Neuronal stem cell (in vitro differentiated cells): ENCODE results near the gene METTL9.

ENCODE experiments used
- DNase-seq: peaks from one replicate; pipeline ENCODE4 v3.0.0-alpha.2; 2013; ENCODE audit warnings: low spot score
- H2AFZ ChIP-seq: one replicate; pipeline ENCODE4 v1.6.1; 2013; ENCODE audit warnings: mild to moderate bottlenecking, low read length, inconsistent platforms
- H2AK5ac ChIP-seq: 2 replicates; pipeline ENCODE4 v1.6.1; 2013; ENCODE audit warnings: low read depth, mild to moderate bottlenecking, inconsistent platforms, low read length, moderate library complexity, mixed read lengths
- H2BK120ac ChIP-seq: 2 replicates; pipeline ENCODE4 v1.6.1; 2013; ENCODE audit warnings: low read depth, mild to moderate bottlenecking, inconsistent platforms, low read length, moderate library complexity, mixed read lengths
- H2BK12ac ChIP-seq: one replicate; pipeline ENCODE4 v1.6.1; 2013; ENCODE audit warnings: low read length, inconsistent platforms
- H2BK15ac ChIP-seq: 2 replicates; pipeline ENCODE4 v1.6.1; 2013; ENCODE audit warnings: mild to moderate bottlenecking, low read length, inconsistent platforms, mixed read lengths
- H2BK5ac ChIP-seq: one replicate; pipeline ENCODE4 v1.6.1; 2013; ENCODE audit warnings: inconsistent platforms, mild to moderate bottlenecking, low read length, moderate library complexity
- H3K14ac ChIP-seq: one replicate; pipeline ENCODE4 v1.6.1; 2013; ENCODE audit warnings: low read length, inconsistent platforms
- H3K18ac ChIP-seq: 2 replicates; pipeline ENCODE4 v1.6.1; 2013; ENCODE audit warnings: low read length, inconsistent platforms
- H3K23ac ChIP-seq: 2 replicates; pipeline ENCODE4 v1.6.1; 2013; ENCODE audit warnings: low read depth, mild to moderate bottlenecking, mixed read lengths, low read length, inconsistent platforms; ENCODE audit not compliant: poor library complexity
- H3K27ac ChIP-seq: replicated peaks from 3 replicates; pipeline ENCODE4 v1.5.1; 2013; ENCODE audit warnings: low read length, inconsistent platforms
- H3K27me3 ChIP-seq, 3 experiments: 2 replicates each; pipeline ENCODE4 v1.6.1; 2013; ENCODE audit warnings: low read length in 3 of 3, mild to moderate bottlenecking in 2 of 3, inconsistent platforms in 1 of 3, low read depth in 1 of 3, mixed read lengths in 1 of 3, moderate library complexity in 1 of 3; ENCODE audit not compliant: control insufficient read depth in 3 of 3, insufficient read depth in 3 of 3
- H3K36me3 ChIP-seq, 2 donors: replicated peaks in 1 of 2; 2 replicates each; pipeline ENCODE4 v1.6.1; 2013; ENCODE audit warnings: low read length in 2 of 2; ENCODE audit not compliant: control insufficient read depth in 2 of 2, insufficient read depth in 2 of 2
- H3K4ac ChIP-seq: 2 replicates; pipeline ENCODE4 v1.6.1; 2013; ENCODE audit warnings: inconsistent platforms, mild to moderate bottlenecking, low read length, moderate library complexity
- H3K4me1 ChIP-seq, 2 donors: 1 replicate in 1 of 2; 2 replicates in 1 of 2; pipeline ENCODE4 v1.6.1; 2013; ENCODE audit warnings: low read length in 2 of 2, low read depth in 1 of 2; ENCODE audit not compliant: control insufficient read depth in 2 of 2, insufficient read depth in 1 of 2
- H3K4me2 ChIP-seq: one replicate; pipeline ENCODE4 v1.6.1; 2013; ENCODE audit warnings: mild to moderate bottlenecking, low read length, inconsistent platforms; ENCODE audit not compliant: insufficient read depth, poor library complexity, severe bottlenecking
- H3K4me3 ChIP-seq, 2 donors: 2 replicates each; pipeline ENCODE4 v1.5.1; 2013; ENCODE audit warnings: low read length in 2 of 2, mild to moderate bottlenecking in 2 of 2, inconsistent platforms in 1 of 2, moderate library complexity in 1 of 2
- H3K79me1 ChIP-seq: one replicate; pipeline ENCODE4 v1.6.1; 2013; ENCODE audit warnings: low read depth, mild to moderate bottlenecking, inconsistent platforms, low read length, moderate library complexity
- H3K9ac ChIP-seq: one replicate; pipeline ENCODE4 v1.6.1; 2013; ENCODE audit warnings: mild to moderate bottlenecking, low read depth, low read length, inconsistent platforms; ENCODE audit not compliant: poor library complexity
- H3K9me3 ChIP-seq, 2 donors: replicated peaks in 1 of 2; 2 replicates each; pipeline versions ENCODE3 to v1.6.1; 2013; ENCODE audit warnings: low read length in 2 of 2, mild to moderate bottlenecking in 2 of 2, inconsistent platforms in 1 of 2, low read depth in 1 of 2, mixed read lengths in 1 of 2, moderate library complexity in 1 of 2; ENCODE audit not compliant: control insufficient read depth in 2 of 2, insufficient read depth in 1 of 2
- H4K8ac ChIP-seq: one replicate; pipeline ENCODE4 v1.6.1; 2013; ENCODE audit warnings: low read depth, mild to moderate bottlenecking, inconsistent platforms, low read length, moderate library complexity
- H4K91ac ChIP-seq: one replicate; pipeline ENCODE4 v1.6.1; 2013; ENCODE audit warnings: low read length, low read depth, mild to moderate bottlenecking, inconsistent platforms; ENCODE audit not compliant: poor library complexity
- WGBS, 2 donors: extraction: QIAGEN DNeasy Blood & Tissue Kit; methylation state at CpG; one replicate each; pipeline ENCODE4 v1.1.7; 2013; ENCODE audit warnings: missing lambda C conversion rate in 2 of 2, mixed read lengths in 1 of 2; ENCODE audit not compliant: insufficient read length in 2 of 2, insufficient replicate concordance in 1 of 2; ENCODE audit errors: extremely low coverage in 2 of 2; 5-methylcytosine and 5-hydroxymethylcytosine counted together

METTL9 gene

DNA sequence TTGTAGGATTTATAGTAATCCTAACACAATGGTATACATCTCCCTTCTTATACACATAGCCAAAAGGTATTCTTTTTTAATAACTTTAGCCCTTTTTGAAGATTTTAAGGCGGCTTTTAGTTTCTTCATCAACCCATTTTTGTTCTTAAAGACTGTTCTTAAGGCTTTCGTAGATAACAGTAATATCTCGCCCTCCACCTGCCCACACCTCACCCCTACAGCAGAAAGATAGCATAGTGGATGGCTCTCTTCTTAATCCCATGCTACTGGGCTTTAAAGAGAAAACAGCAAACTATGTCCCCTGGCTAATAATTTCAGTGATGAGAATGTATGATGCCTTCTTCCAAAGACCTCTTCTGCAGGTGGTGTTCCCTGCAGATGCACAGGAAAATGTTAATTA, 44.4 kb downstream of the METTL9 start:
- no CpG with 5 or more reads among the region's 3 CpGs for WGBS, 2 donors
- H3K4me2 ChIP-seq: no peak overlapping the region
- H3K4ac ChIP-seq: no peak overlapping the region
- no peak overlapping the region for H4K91ac ChIP-seq
- no peak overlapping the region for H2BK120ac ChIP-seq
- no peak for DNase-seq
- H2BK15ac ChIP-seq: no peak overlapping the region
- no peaks in the 10 kb centered on the region for H3K9me3 ChIP-seq
- no peak overlapping the region for H2BK5ac ChIP-seq
- peaks cover 2 to 49% of the 10 kb centered on the region in 2 donors for H3K36me3 ChIP-seq
- H4K8ac ChIP-seq: no peak overlapping the region
- no peaks in the 10 kb centered on the region for H3K4me1 ChIP-seq
- no peak overlapping the region for H3K18ac ChIP-seq
- H3K27ac ChIP-seq: no peak overlapping the region
- no peak overlapping the region for H2AFZ ChIP-seq
- no peaks in the 10 kb centered on the region for H3K27me3 ChIP-seq
- no peak overlapping the region for H2BK12ac ChIP-seq
- H3K4me3 ChIP-seq: no peak overlapping the region
- no peak overlapping the region for H3K23ac ChIP-seq
- no peak overlapping the region for H3K9ac ChIP-seq
- no peaks in the 10 kb centered on the region for H3K79me1 ChIP-seq
- no peak overlapping the region for H2AK5ac ChIP-seq
- no peak overlapping the region for H3K14ac ChIP-seq

DNA sequence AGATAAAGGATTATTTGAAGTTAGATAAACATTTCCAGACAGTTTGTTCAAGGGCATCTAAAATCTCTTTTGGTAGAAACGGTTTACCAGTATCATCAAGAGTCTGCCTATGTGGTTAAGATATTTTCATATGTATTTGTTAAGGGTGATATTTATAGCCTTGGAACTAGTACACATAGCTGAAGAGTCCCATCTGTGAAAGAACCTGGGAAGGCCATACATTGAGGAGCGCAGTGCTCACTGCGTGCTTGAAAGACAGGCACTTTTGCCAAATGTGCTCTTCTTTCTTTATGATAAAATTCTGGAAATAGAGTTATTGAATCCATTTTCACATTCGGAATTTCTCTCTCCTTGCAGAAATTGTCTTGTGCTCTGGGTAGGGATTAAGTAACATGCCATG, 45.3 kb downstream of the METTL9 start:
- no peak overlapping the region for H3K4me3 ChIP-seq
- no peak overlapping the region for H2BK12ac ChIP-seq
- no peak overlapping the region for H2AK5ac ChIP-seq
- no peak overlapping the region for H4K91ac ChIP-seq
- H2AFZ ChIP-seq: no peak overlapping the region
- H3K9ac ChIP-seq: no peak overlapping the region
- no peak overlapping the region for H3K23ac ChIP-seq
- no peaks in the 10 kb centered on the region for H3K4me1 ChIP-seq
- no CpG with 5 or more reads among the region's 4 CpGs for WGBS, 2 donors
- H3K36me3 ChIP-seq: peaks cover 2 to 48% of the 10 kb centered on the region in 2 donors
- no peaks in the 10 kb centered on the region for H3K9me3 ChIP-seq
- no peaks in the 10 kb centered on the region for H3K79me1 ChIP-seq
- no peak for DNase-seq
- H3K4ac ChIP-seq: no peak overlapping the region
- no peak overlapping the region for H2BK120ac ChIP-seq
- H2BK15ac ChIP-seq: no peak overlapping the region
- no peaks in the 10 kb centered on the region for H3K27me3 ChIP-seq
- H3K27ac ChIP-seq: no peak overlapping the region
- no peak overlapping the region for H4K8ac ChIP-seq
- H3K4me2 ChIP-seq: no peak overlapping the region
- no peak overlapping the region for H3K18ac ChIP-seq
- H3K14ac ChIP-seq: no peak overlapping the region
- no peak overlapping the region for H2BK5ac ChIP-seq

DNA sequence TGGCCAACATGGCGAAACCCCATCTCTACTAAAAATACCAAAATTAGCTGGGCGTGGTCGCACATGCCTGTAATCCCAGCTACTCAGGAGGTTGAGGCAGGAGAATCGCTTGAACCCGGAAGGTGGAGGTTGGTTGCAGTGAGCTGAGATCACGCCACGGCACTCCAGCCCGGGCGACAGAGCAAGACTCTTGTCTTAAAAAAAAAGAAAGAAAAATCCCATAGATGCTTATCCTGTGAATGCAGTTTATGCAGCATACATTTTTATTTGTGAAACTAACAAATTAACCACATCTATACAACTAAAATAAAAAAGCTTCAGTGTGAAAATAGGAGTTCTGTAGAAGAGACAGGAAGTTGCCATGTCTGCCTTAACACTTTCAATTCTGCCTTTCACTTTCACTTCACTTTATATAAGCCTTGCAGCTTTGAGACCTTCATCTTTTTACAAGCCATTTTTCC, 45.9 kb downstream of the METTL9 start:
- H2AFZ ChIP-seq: no peak overlapping the region
- no peak overlapping the region for H3K4me3 ChIP-seq
- H3K27ac ChIP-seq: no peak overlapping the region
- no peak overlapping the region for H3K18ac ChIP-seq
- no CpG with 5 or more reads among the region's 9 CpGs for WGBS, 2 donors
- no peak overlapping the region for H2AK5ac ChIP-seq
- peaks cover 2 to 48% of the 10 kb centered on the region in 2 donors for H3K36me3 ChIP-seq
- no peaks in the 10 kb centered on the region for H3K79me1 ChIP-seq
- no peak overlapping the region for H4K91ac ChIP-seq
- H2BK15ac ChIP-seq: no peak overlapping the region
- no peak overlapping the region for H2BK120ac ChIP-seq
- H3K27me3 ChIP-seq: no peaks in the 10 kb centered on the region
- no peak overlapping the region for H2BK12ac ChIP-seq
- H3K4me1 ChIP-seq: no peaks in the 10 kb centered on the region
- H3K14ac ChIP-seq: no peak overlapping the region
- no peak overlapping the region for H3K4me2 ChIP-seq
- H2BK5ac ChIP-seq: no peak overlapping the region
- no peak for DNase-seq
- H3K9ac ChIP-seq: no peak overlapping the region
- H4K8ac ChIP-seq: no peak overlapping the region
- no peaks in the 10 kb centered on the region for H3K9me3 ChIP-seq
- H3K23ac ChIP-seq: no peak overlapping the region
- no peak overlapping the region for H3K4ac ChIP-seq

DNA sequence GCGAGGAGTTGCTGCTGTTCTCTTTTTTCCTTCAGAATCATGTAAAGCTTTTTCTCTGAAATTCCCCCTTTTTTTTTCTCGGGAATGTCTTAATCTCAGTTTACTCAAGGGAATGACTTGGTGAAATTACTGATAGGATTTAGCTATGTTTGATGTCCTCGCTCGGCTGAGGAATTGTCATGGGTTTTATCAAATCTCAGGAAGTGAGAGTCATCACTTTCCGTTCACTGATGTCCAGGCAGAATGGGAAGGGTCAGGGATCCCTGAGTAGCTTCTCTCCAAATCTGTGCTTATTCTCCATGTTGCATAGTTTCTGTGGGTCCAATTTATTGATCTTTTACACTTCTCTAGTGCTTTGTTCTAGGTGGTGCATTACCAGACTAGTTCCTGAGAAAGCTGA, 46.7 kb downstream of the METTL9 start:
- H2AFZ ChIP-seq: no peak overlapping the region
- H3K4me2 ChIP-seq: no peak overlapping the region
- H3K9ac ChIP-seq: no peak overlapping the region
- H2AK5ac ChIP-seq: no peak overlapping the region
- no peak overlapping the region for H3K4me3 ChIP-seq
- no peak for DNase-seq
- no peak overlapping the region for H4K8ac ChIP-seq
- H2BK12ac ChIP-seq: no peak overlapping the region
- H3K79me1 ChIP-seq: no peaks in the 10 kb centered on the region
- no peaks in the 10 kb centered on the region for H3K27me3 ChIP-seq
- H2BK5ac ChIP-seq: no peak overlapping the region
- no peak overlapping the region for H3K4ac ChIP-seq
- WGBS, 2 donors: no CpG with 5 or more reads among the region's 5 CpGs
- peaks cover 2 to 45% of the 10 kb centered on the region in 2 donors for H3K36me3 ChIP-seq
- H3K18ac ChIP-seq: no peak overlapping the region
- no peak overlapping the region for H3K23ac ChIP-seq
- no peak overlapping the region for H3K14ac ChIP-seq
- no peaks in the 10 kb centered on the region for H3K9me3 ChIP-seq
- no peak overlapping the region for H2BK15ac ChIP-seq
- no peaks in the 10 kb centered on the region for H3K4me1 ChIP-seq
- no peak overlapping the region for H2BK120ac ChIP-seq
- H3K27ac ChIP-seq: no peak overlapping the region
- H4K91ac ChIP-seq: no peak overlapping the region
